GM18502 (cell line): ENCODE data around the gene TPD52L2.
"Not testable (repeated sequence)": the region's sequence is repeated elsewhere in the genome, so short reads cannot be mapped to it uniquely, and the experiment has no call there.

Experiments used
- ATAC-seq: cut with Tn5 transposase; IDR thresholded peaks from one replicate; pipeline ENCODE4 v1.9.1; 2021; ENCODE audit warnings: mild to moderate bottlenecking; ENCODE audit not compliant: unreplicated experiment, poor library complexity

The TPD52L2 gene

GRCh38 chr20:63834491-63834880 is 30.6 kb upstream of the TPD52L2 start:
- no peak for ATAC-seq

- ATAC-seq: no peak
Measured at GRCh38 chr20:63835021-63835858, 29.8 kb upstream of the TPD52L2 start.

- ATAC-seq: no peak
Measured at GRCh38 chr20:63836458-63837344, 28.4 kb upstream of the TPD52L2 start.

GRCh38 chr20:63837479-63837878 is 27.6 kb upstream of the TPD52L2 start:
- ATAC-seq: no peak

- no peak for ATAC-seq
Measured at GRCh38 chr20:63839620-63840019, 25.4 kb upstream of the TPD52L2 start.

- ATAC-seq: no peak
Measured at GRCh38 chr20:63840405-63840828, 24.7 kb upstream of the TPD52L2 start.

- no peak for ATAC-seq
Measured at GRCh38 chr20:63842258-63842657, 22.8 kb upstream of the TPD52L2 start.

DNA sequence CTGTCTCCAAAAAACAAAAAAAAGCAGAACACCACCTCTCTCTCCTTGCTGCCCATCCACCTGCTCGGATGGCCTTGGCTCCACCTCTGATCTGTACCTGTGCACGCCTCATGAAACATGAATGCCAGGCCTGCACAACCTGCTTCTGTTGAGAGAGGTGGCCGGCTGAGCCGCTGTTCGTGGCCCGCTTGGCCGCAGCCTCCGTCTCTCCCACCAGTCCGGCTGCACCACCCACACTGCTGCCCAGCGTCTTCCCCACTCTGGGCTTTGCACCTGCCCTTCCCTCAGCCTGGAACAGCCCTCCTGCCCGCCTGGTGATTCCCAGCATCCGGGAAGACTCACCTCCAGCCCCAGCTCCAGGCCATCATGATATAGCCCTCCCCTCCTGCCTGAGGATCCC is 21.8 kb upstream of the TPD52L2 start:
- ATAC-seq: no peak

- ATAC-seq: no peak
Measured at GRCh38 chr20:63843778-63844177, 21.3 kb upstream of the TPD52L2 start.

DNA sequence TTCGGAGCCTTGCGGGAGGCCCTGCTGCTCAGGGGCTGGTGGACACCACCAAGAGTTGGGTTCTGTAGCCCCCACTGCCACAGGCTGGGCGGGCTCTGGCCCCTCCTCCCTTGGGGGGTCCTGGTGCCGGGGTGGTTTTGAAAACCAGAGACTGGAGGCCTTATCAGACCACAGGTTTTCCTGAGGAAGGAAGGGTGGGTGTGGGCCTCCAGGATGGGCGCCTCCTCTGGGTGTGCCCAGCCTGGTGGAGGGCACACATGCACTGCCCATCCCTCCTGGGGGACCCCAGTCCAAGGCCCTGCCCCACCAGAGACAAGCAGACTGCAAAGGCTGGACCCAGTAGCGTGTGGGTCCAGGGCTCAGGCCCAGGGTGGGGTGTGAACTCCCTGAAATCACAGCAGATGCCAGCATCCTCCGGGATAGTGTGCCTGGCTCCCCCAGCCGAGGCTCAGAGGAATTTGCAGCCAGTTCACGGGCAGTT is 20.5 kb upstream of the TPD52L2 start:
- ATAC-seq: no peak

DNA sequence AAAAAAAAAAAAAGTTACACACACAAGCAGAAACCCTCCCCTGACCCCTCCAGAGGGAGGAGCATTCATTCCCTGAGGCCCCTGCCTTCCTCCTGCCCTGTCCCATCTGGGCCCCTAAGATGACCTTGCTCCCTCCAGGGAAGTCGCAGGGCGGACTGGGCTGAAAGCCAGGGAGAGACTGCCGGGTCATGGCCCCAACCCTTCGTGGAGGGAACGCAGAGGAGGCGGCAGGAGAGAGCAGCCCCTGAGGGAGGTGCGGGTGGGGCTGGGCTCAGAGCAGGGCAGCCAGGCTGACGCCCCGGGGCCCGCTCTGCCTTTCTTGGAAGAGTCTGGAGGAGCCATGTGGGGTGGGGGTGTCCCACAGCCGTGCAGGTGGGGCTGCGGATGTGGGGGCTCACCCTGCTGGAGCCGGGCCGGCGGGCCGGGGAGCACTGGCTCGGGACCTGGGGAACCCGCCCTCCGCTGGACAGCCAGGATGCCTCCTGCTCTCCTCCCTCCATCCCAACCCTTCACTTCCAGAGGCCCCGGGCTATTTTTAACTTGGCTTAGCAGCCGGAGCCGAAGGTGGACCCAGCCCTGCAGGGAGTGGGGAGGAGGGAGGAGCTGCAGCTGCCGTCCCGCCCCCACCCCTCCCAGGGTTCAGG is 18.8 kb upstream of the TPD52L2 start:
- ATAC-seq: no peak

- ATAC-seq: no peak
Measured at GRCh38 chr20:63846888-63847236, 18.2 kb upstream of the TPD52L2 start.

DNA sequence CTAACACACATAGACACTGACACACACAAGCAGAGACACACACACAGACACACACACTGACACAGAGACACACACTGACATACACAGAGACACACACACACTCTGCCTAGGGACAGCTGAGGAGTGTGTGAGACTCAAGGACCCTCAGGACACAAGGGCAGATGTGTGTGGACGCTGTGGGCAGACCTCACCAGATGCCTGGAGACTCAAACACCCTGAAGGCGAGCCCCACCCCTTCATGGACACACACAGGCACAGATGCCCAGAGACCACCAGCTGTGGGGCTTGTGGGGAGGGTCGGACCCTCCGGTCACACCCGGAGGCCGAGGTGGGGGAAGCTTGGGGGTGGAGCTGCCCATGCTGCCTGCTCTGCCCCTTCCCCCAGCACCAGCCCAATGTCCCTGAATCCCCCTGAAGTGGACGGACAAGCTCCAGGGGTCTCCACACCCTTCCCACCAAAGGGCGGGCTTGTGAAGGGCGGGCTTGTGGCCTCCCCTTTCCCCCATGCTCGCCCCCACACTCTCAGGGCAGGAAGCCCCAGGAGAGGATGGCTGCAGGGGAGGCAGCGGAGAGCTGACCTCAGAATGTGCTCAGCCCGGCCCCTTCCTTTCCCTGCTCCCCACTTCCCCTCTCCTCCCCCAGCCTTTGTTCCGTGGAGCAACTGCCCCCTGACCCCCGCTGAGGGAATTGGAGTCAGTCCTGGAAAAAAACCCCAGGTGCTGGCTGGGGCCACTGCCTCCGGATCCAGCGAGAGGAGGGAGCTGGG is 17.6 kb upstream of the TPD52L2 start:
- no peak for ATAC-seq

DNA sequence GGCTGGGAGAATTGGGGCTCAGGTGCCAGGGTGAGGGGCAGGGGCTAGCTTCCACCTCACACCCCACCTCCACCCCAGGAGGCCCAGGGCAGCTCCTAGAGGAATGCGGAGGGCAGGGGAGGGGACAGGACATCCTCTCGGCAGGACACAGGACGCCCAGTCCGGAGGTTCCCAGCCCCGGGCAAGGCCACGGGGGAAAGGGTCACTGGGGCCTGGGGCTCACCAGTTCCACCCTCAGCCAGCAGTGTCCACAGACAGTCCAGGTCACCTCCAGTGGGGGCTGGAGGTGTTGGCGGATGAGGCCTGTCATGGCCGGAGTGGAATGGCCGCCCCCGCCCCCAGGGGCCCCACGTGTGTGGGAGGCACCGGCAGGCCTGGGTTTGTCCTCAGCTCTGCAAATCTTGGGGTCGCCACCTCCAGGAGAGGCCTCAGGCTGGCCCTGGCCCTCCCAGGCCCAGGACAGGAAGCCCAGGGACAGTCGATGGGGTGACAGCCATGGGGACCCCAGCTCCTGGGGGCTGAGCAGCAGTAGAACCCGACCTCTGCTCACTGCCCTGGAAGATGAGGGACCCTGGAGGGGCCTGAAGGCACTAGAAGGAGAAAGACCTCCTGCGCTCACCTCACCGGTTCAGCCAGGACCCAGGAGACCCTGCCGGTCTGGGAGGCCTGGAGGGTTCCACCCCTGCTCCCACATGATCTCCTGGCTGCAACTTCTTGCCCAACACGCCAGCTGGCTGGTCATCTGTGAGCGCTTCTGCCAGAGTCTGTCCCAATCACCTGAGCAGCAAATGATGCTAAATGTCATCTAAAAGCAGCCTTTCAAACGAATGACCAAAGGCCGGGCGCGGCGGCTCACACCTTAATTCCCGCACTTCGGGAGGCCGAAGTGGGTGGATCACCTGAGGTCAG is 16.8 kb upstream of the TPD52L2 start:
- ATAC-seq: no peak

- ATAC-seq: peak; percentile 78
Measured at GRCh38 chr20:63850689-63851547, 14.2 kb upstream of the TPD52L2 start.

DNA sequence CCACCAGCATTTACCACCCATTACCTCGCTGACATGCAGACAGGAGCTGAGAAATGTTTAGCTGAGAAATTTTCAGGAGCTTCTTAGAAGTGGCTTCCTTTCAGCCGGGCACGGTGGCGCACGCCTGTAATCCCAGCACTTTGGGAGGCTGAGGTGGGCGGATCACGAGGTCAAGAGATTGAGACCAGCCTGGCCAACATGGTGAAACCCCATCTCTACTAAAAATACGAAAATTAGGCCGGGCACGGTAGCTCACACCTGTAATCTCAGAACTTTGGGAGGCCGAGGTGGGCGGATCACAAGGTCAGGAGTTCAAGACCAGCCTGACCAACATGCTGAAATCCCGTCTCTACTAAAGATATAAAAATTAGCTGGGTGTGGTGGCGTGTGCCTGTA is 13.5 kb upstream of the TPD52L2 start:
- not testable (repeated sequence) for ATAC-seq

- not testable (repeated sequence) for ATAC-seq
Measured at GRCh38 chr20:63853733-63854068, 11.4 kb upstream of the TPD52L2 start.

DNA sequence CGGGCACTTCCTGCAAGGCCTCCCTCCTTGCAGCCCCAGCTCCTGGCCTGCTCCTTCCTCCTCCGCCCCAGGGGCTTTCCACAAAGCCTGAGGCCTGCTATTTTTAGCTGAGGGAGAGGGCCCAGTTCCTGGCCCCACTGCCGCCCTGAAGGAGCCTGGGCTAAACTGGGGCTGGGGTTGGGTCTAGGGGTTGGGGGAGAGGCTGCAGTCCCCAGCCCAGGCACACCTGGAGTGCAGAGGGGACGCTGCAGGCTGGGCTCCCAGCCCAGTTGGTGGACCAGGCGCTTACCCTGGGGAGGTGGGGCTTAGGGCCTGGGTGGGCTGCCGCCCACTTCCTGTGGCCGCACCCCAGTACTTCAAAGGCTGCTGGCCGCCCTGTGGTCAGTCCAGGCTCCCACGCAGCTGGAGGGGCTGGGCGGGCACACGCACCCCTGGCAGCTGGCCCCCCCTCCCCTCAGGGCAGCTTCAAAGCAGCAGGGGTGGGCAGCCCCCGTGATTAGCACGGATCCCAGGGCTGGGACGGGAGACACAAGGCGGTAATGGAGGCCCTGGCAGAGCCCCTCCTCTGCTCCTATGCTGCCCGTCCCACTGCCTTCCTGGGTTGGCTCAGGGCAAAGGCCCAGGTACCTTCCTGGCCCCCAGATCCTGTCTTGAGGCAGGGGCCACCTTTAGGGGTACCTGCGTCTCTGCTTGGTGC is 10.9 kb upstream of the TPD52L2 start:
- ATAC-seq: no peak
